HepG2 (cell line): ENCODE measurements around the gene TLE2. TPM values are rescaled to one million over a fixed set of nuclear protein-coding genes. Genes with fewer than 3 reads are reported as not detected.

Source experiments
- ATM ChIP-seq: fragments of 450-650 bp; IDR thresholded peaks from 2 replicates; pipeline ENCODE4 v1.7.1; 2017; ENCODE audit warnings: mild to moderate bottlenecking, borderline replicate concordance
- EEA1 ChIP-seq: sonication (generic); formaldehyde crosslinking; IDR thresholded peaks from 2 replicates; pipeline ENCODE4 v1.5.1; 2020; ENCODE audit warnings: mild to moderate bottlenecking, missing genetic modification reagents, borderline replicate concordance
- EZH2 ChIP-seq: conservative IDR thresholded peaks from 2 replicates; pipeline ENCODE4 v1.6.1; 2012; ENCODE audit warnings: mild to moderate bottlenecking, low read depth, low read length, moderate library complexity
- GPN1 ChIP-seq: sonication (generic); formaldehyde crosslinking; IDR thresholded peaks from 2 replicates; pipeline ENCODE4 v1.5.1; 2020; ENCODE audit warnings: missing genetic modification reagents, borderline replicate concordance
- HMG20A ChIP-seq: IDR thresholded peaks from 2 replicates; pipeline ENCODE4 v1.6.1; 2016; ENCODE audit warnings: borderline replicate concordance
- KDM6A ChIP-seq: IDR thresholded peaks from 2 replicates; pipeline ENCODE4 v1.6.1; 2016; ENCODE audit warnings: low read depth
- KLF12 ChIP-seq: sonication (generic); formaldehyde crosslinking; IDR thresholded peaks from 2 replicates; pipeline ENCODE4 v1.4.0; 2020; ENCODE audit warnings: missing genetic modification reagents, borderline replicate concordance
- MED8 ChIP-seq: sonication (generic); formaldehyde crosslinking; IDR thresholded peaks from 2 replicates; pipeline ENCODE4 v1.8.1; 2023; ENCODE audit warnings: mild to moderate bottlenecking, missing genetic modification reagents; ENCODE audit not compliant: insufficient replicate concordance
- PCBP1 ChIP-seq: fragments of 200-400 bp; formaldehyde crosslinking; IDR thresholded peaks from 2 replicates; pipeline ENCODE4 v1.6.1; 2017; ENCODE audit warnings: mild to moderate bottlenecking, low read depth, low read length, borderline replicate concordance
- PHF5A ChIP-seq: IDR thresholded peaks from one replicate; pipeline ENCODE4 v1.6.1; 2018; ENCODE audit warnings: low read depth, missing genetic modification reagents; ENCODE audit not compliant: unreplicated experiment
- RAD21 ChIP-seq: fragments of 450-650 bp; formaldehyde crosslinking; IDR thresholded peaks from 2 replicates; pipeline ENCODE4 v1.5.0; 2020; ENCODE audit warnings: mild to moderate bottlenecking
- RBM22 ChIP-seq: fragments of 200-400 bp; formaldehyde crosslinking; optimal IDR thresholded peaks from 2 replicates; pipeline ENCODE3; 2017; ENCODE audit warnings: mild to moderate bottlenecking, low read length, moderate library complexity
- REL ChIP-seq: sonication (generic); formaldehyde crosslinking; conservative IDR thresholded peaks from 2 replicates; pipeline ENCODE4 v1.8.0; 2022; ENCODE audit warnings: mild to moderate bottlenecking, missing genetic modification reagents, moderate library complexity
- SMAD1 ChIP-seq: sonication (generic); formaldehyde crosslinking; IDR thresholded peaks from 2 replicates; pipeline ENCODE4 v1.4.0; 2020; ENCODE audit warnings: missing genetic modification reagents, low read depth, mild to moderate bottlenecking, borderline replicate concordance
- SMAD3 ChIP-seq: sonication (generic); formaldehyde crosslinking; IDR thresholded peaks from 2 replicates; pipeline ENCODE4 v1.4.0; 2020; ENCODE audit warnings: missing genetic modification reagents
- SP4 ChIP-seq: sonication (generic); formaldehyde crosslinking; IDR thresholded peaks from 2 replicates; pipeline ENCODE4 v1.8.1; 2023; ENCODE audit warnings: mild to moderate bottlenecking, missing genetic modification reagents
- ZEB1 ChIP-seq: IDR thresholded peaks from 2 replicates; pipeline ENCODE4 v1.6.1; 2012; ENCODE audit warnings: mild to moderate bottlenecking, low read depth, inconsistent platforms; ENCODE audit not compliant: insufficient replicate concordance
- ZFP41 ChIP-seq: sonication (generic); formaldehyde crosslinking; IDR thresholded peaks from 2 replicates; pipeline ENCODE4 v1.4.0; 2020; ENCODE audit warnings: mild to moderate bottlenecking, missing genetic modification reagents, borderline replicate concordance
- ZNF253 ChIP-seq: sonication (generic); formaldehyde crosslinking; IDR thresholded peaks from 2 replicates; pipeline ENCODE4 v1.8.0; 2022; ENCODE audit warnings: mild to moderate bottlenecking, missing genetic modification reagents, borderline replicate concordance
- ZNF589 ChIP-seq: sonication (generic); formaldehyde crosslinking; conservative IDR thresholded peaks from 2 replicates; pipeline ENCODE4 v1.8.0; 2022; ENCODE audit warnings: mild to moderate bottlenecking, moderate library complexity, missing genetic modification reagents
- ZNF703 ChIP-seq: sonication (generic); formaldehyde crosslinking; IDR thresholded peaks from 2 replicates; pipeline ENCODE4 v1.5.1; 2020; ENCODE audit warnings: missing genetic modification reagents, mild to moderate bottlenecking, moderate library complexity, borderline replicate concordance
- ZNF777 ChIP-seq: sonication (generic); formaldehyde crosslinking; IDR thresholded peaks from 2 replicates; pipeline ENCODE4 v1.4.0; 2020; ENCODE audit warnings: missing genetic modification reagents
- ZNF839 ChIP-seq: sonication (generic); formaldehyde crosslinking; IDR thresholded peaks from 2 replicates; pipeline ENCODE4 v1.4.0; 2020; ENCODE audit warnings: missing genetic modification reagents, mild to moderate bottlenecking, borderline replicate concordance
- polyA plus RNA-seq, 8 experiments: library from polyadenylated mRNA; depleted of rRNA in 3 of 8; stranded (reverse) in 7 of 8; unstranded in 1 of 8; fragments of >200 nt; fragmentation: Illumina TruSeq in 4 of 8; extraction: Trizol in 4 of 8; gene quantifications; 2 replicates each; pipeline versions ENCODE4 v1.2.1 to v1.2.3, GENCODE V29; 2011 to 2016; ENCODE audit warnings: low read depth in 4 of 8, missing spikeins in 1 of 8, mixed read lengths in 1 of 8; ENCODE audit not compliant: insufficient read depth in 1 of 8
- total RNA-seq, 5 experiments: library from RNA; depleted of rRNA; stranded (reverse); fragments of >200 nt; fragmentation: Illumina TruSeq; extraction: Trizol; gene quantifications; 2 replicates each; pipeline ENCODE4 v1.2.3, GENCODE V29; 2016; ENCODE audit warnings: low read depth in 1 of 5
- TF ChIP-seq, protein P1 (sequence below): sonication (generic); formaldehyde crosslinking; IDR thresholded peaks from 2 replicates; pipeline ENCODE4 v1.4.0; 2020; ENCODE audit warnings: missing genetic modification reagents, low read depth, mild to moderate bottlenecking, borderline replicate concordance
- TF ChIP-seq, protein P2 (sequence below): sonication (generic); formaldehyde crosslinking; IDR thresholded peaks from 2 replicates; pipeline ENCODE4 v1.4.0; 2020; ENCODE audit warnings: missing genetic modification reagents
- TF ChIP-seq, protein P3 (sequence below): sonication (generic); formaldehyde crosslinking; IDR thresholded peaks from 2 replicates; pipeline ENCODE4 v1.8.0; 2022; ENCODE audit warnings: mild to moderate bottlenecking, missing genetic modification reagents; ENCODE audit not compliant: insufficient replicate concordance

TLE2 gene
- total and polyA plus RNA-seq, 2 of the 13 experiments (the other 11 are each of a cell fraction or from before 2014, with no cell fraction given): 0.07 to 0.81 TPM

DNA sequence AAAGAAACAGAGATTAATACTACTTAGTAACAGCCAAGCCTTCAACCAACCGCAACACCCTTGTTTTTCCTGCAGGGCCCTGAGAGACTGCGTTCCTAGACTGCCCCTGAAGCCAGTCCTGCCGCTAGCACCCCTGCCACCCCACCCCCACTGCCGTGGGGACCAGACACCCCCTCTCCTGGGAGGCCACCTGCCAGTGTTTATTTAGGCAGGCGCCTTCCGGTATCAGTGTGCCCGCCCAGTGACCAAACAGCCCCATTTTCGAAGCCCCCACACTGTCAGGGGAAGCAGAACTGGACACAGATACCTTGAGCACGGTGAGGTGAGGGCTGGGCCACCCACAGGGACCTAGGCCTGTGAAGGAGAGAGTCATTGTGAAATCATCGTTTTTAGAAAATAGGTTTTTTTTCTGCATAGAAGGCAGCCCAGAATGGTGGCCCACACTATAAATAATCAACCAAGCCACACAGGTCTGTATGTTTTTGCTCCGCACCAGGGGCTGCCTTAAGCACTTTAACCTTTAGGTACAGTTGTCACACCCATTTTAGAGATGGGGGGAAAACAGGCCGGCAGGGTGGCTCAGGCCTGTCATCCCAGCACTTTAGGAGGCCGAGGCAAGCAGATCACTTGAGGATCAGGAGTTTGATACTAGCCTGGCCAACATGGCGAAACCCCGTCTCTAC, 36.7 kb upstream of the TLE2 start (continued):
- TF ChIP-seq, protein P1, sequence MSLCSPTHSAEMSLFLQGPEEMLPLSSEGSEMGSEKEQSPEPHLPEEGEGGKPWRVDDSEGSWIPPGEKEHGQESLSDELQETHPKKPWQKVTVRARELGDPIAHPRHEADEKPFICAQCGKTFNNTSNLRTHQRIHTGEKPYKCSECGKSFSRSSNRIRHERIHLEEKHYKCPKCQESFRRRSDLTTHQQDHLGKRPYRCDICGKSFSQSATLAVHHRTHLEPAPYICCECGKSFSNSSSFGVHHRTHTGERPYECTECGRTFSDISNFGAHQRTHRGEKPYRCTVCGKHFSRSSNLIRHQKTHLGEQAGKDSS (CRISPR knock-in tag): peak; percentile 36; the same call in 1 of the 2 replicates
- TF ChIP-seq ZEB1 (peak; percentile 71), ZFP41 (CRISPR knock-in tag) (no peak), RBM22 (no peak), SMAD3 (CRISPR knock-in tag) (no peak), ZNF703 (no peak), ZNF777 (no peak), ATM (no peak), SP4 (no peak), GPN1 (no peak), EEA1 (CRISPR knock-in tag) (no peak), ZNF253 (CRISPR knock-in tag) (no peak), MED8 (CRISPR knock-in tag) (peak; percentile 64), KDM6A (peak; percentile 85), RAD21 (CRISPR knock-in tag) (no peak; the same call in 1 of the 2 replicates), ZNF839 (CRISPR knock-in tag) (peak; percentile 43; the same call in 1 of the 2 replicates), PCBP1 (no peak), REL (CRISPR knock-in tag) (no peak), HMG20A (CRISPR knock-in tag) (peak; percentile 56; the same call in 1 of the 2 replicates), SMAD1 (CRISPR knock-in tag) (no peak), ZNF589 (CRISPR knock-in tag) (0 out of 2 replicates have a peak, but pooled peaks have one; percentile 32), EZH2 (no peak), PHF5A (CRISPR knock-in tag) (peak; percentile 38), KLF12 (CRISPR knock-in tag) (peak; percentile 14; the same call in 1 of the 2 replicates)
- TF ChIP-seq, protein P2, sequence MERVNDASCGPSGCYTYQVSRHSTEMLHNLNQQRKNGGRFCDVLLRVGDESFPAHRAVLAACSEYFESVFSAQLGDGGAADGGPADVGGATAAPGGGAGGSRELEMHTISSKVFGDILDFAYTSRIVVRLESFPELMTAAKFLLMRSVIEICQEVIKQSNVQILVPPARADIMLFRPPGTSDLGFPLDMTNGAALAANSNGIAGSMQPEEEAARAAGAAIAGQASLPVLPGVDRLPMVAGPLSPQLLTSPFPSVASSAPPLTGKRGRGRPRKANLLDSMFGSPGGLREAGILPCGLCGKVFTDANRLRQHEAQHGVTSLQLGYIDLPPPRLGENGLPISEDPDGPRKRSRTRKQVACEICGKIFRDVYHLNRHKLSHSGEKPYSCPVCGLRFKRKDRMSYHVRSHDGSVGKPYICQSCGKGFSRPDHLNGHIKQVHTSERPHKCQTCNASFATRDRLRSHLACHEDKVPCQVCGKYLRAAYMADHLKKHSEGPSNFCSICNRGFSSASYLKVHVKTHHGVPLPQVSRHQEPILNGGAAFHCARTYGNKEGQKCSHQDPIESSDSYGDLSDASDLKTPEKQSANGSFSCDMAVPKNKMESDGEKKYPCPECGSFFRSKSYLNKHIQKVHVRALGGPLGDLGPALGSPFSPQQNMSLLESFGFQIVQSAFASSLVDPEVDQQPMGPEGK (CRISPR knock-in tag): peak; percentile 99
- TF ChIP-seq, protein P3, sequence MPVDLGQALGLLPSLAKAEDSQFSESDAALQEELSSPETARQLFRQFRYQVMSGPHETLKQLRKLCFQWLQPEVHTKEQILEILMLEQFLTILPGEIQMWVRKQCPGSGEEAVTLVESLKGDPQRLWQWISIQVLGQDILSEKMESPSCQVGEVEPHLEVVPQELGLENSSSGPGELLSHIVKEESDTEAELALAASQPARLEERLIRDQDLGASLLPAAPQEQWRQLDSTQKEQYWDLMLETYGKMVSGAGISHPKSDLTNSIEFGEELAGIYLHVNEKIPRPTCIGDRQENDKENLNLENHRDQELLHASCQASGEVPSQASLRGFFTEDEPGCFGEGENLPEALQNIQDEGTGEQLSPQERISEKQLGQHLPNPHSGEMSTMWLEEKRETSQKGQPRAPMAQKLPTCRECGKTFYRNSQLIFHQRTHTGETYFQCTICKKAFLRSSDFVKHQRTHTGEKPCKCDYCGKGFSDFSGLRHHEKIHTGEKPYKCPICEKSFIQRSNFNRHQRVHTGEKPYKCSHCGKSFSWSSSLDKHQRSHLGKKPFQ (CRISPR knock-in tag): no peak
